H1 (cell line): Measurements from ENCODE around the gene MIA2. TPM values are rescaled to one million over a fixed set of nuclear protein-coding genes. Genes with fewer than 3 reads are reported as not detected.

Experiments used
- CTCF ChIA-PET: fragments of 300-600 bp; sonication (Branson Sonifier 250); formaldehyde crosslinking; loops from one replicate; lab custom pipeline; 2021; ENCODE audit not compliant: partially characterized antibody; lab: Charles Lee
- POLR2A ChIA-PET: fragments of 300-600 bp; sonication (Branson Sonifier 250); formaldehyde crosslinking; loops from one replicate; lab custom pipeline; 2021; ENCODE audit warnings: inconsistent platforms; ENCODE audit not compliant: partially characterized antibody; lab: Charles Lee
- DNase-seq, 2 experiments: peaks; one replicate each; pipeline versions ENCODE4 v3.0.0 to v3.0.0-alpha.2; 2010 to 2022; ENCODE audit warnings: low spot score in 2 of 2, low read depth in 1 of 2, mixed read lengths in 1 of 2
- FAIRE-seq: peaks from 2 replicates; lab custom pipeline; 2011; peaks lifted over from hg19 to GRCh38; lab: Jason Lieb, UNC
- H2AFZ ChIP-seq: 2 replicates; pipeline ENCODE4 v1.8.1; 2012; ENCODE audit warnings: low read length, inconsistent platforms
- H2AK5ac ChIP-seq: 2 replicates; pipeline ENCODE4 v1.6.1; 2013; ENCODE audit warnings: low read depth, low read length
- H2BK120ac ChIP-seq: replicated peaks from 2 replicates; pipeline ENCODE3; 2013; ENCODE audit warnings: low read depth, low read length, inconsistent platforms
- H2BK12ac ChIP-seq: 2 replicates; pipeline ENCODE4 v1.6.1; 2013; ENCODE audit warnings: low read depth, low read length
- H2BK15ac ChIP-seq: 2 replicates; pipeline ENCODE4 v1.6.1; 2013; ENCODE audit warnings: low read length
- H2BK20ac ChIP-seq: 2 replicates; pipeline ENCODE4 v1.6.1; 2013; ENCODE audit warnings: low read length
- H2BK5ac ChIP-seq: 2 replicates; pipeline ENCODE4 v1.6.1; 2013; ENCODE audit warnings: low read depth, low read length
- H3K14ac ChIP-seq: 2 replicates; pipeline ENCODE4 v1.6.1; 2013; ENCODE audit warnings: inconsistent platforms; ENCODE audit not compliant: insufficient read length
- H3K18ac ChIP-seq: 2 replicates; pipeline ENCODE4 v1.6.1; 2013; ENCODE audit warnings: low read length; ENCODE audit errors: extremely low read depth
- H3K23ac ChIP-seq: 2 replicates; pipeline ENCODE4 v1.6.1; 2013; ENCODE audit warnings: inconsistent platforms; ENCODE audit not compliant: insufficient read length
- H3K23me2 ChIP-seq: 2 replicates; pipeline ENCODE4 v1.6.1; 2013; ENCODE audit warnings: low read depth, low read length
- H3K27ac ChIP-seq: 2 replicates; pipeline ENCODE4 v1.6.1; 2011; ENCODE audit warnings: low read depth, low read length, inconsistent platforms
- H3K27me3 ChIP-seq, 4 experiments: replicated peaks in 1 of 4; 1 replicate in 1 of 4; 2 replicates in 3 of 4; pipeline versions ENCODE4 v1.6.1 to v1.8.1; 2011 to 2013; ENCODE audit warnings: low read length in 3 of 4, mild to moderate bottlenecking in 3 of 4, inconsistent platforms in 2 of 4, mixed read lengths in 2 of 4, moderate library complexity in 1 of 4; ENCODE audit not compliant: control insufficient read depth in 3 of 4, insufficient read depth in 3 of 4; ENCODE audit errors: extremely low read depth in 1 of 4
- H3K36me3 ChIP-seq, 4 experiments: 2 replicates each; pipeline versions ENCODE4 v1.6.1 to v1.8.1; 2011 to 2013; ENCODE audit warnings: mild to moderate bottlenecking in 4 of 4, low read length in 3 of 4, moderate library complexity in 2 of 4, control low read depth in 1 of 4, inconsistent platforms in 1 of 4; ENCODE audit not compliant: insufficient read depth in 4 of 4, control insufficient read depth in 2 of 4
- H3K4ac ChIP-seq: replicated peaks from 2 replicates; pipeline ENCODE3; 2013; ENCODE audit warnings: low read length, low read depth, mixed read lengths, inconsistent platforms; ENCODE audit not compliant: insufficient read length
- H3K4me1 ChIP-seq, 4 experiments: replicated peaks in 1 of 4; 1 replicate in 1 of 4; 2 replicates in 3 of 4; pipeline versions ENCODE4 v1.6.1 to v1.8.1; 2011 to 2013; ENCODE audit warnings: low read length in 3 of 4, inconsistent platforms in 2 of 4, mixed read lengths in 1 of 4; ENCODE audit not compliant: insufficient read depth in 4 of 4, control insufficient read depth in 3 of 4
- H3K4me2 ChIP-seq, 2 experiments: 2 replicates each; pipeline versions ENCODE4 v1.6.1 to v1.8.1; 2011 to 2013; ENCODE audit warnings: low read depth in 2 of 2, low read length in 2 of 2, control low read depth in 1 of 2, inconsistent platforms in 1 of 2, mild to moderate bottlenecking in 1 of 2; ENCODE audit not compliant: insufficient read depth in 1 of 2
- H3K4me3 ChIP-seq, 4 experiments: fragments of 200-600, 300-600 bp in 1 of 4; sonication (generic), shearing (Covaris generic), sonication (Bioruptor Twin) in 1 of 4; 2 replicates each; pipeline versions ENCODE4 v1.5.1 to v1.8.1; 2011 to 2016; ENCODE audit warnings: low read length in 4 of 4, low read depth in 3 of 4, control low read depth in 2 of 4, inconsistent platforms in 2 of 4, mild to moderate bottlenecking in 2 of 4, mixed read lengths in 1 of 4, moderate library complexity in 1 of 4; ENCODE audit not compliant: insufficient read depth in 2 of 4; ENCODE audit errors: extremely low read depth in 1 of 4
- H3K56ac ChIP-seq: replicated peaks from 2 replicates; pipeline ENCODE3; 2013; ENCODE audit warnings: low read depth, mild to moderate bottlenecking, mixed read lengths, low read length, inconsistent platforms; ENCODE audit not compliant: insufficient read length
- H3K79me1 ChIP-seq: 2 replicates; pipeline ENCODE4 v1.6.1; 2013; ENCODE audit warnings: low read depth, low read length, control low read depth
- H3K79me2 ChIP-seq, 2 experiments: 2 replicates each; pipeline versions ENCODE4 v1.6.1 to v1.8.1; 2012 to 2013; ENCODE audit warnings: low read length in 2 of 2, mild to moderate bottlenecking in 2 of 2, inconsistent platforms in 1 of 2; ENCODE audit not compliant: insufficient read depth in 2 of 2, control insufficient read depth in 1 of 2
- H3K9ac ChIP-seq, 4 experiments: replicated peaks in 1 of 4; 1 replicate in 1 of 4; 2 replicates in 3 of 4; pipeline versions ENCODE4 v1.6.1 to v1.8.1; 2011 to 2013; ENCODE audit warnings: low read depth in 3 of 4, low read length in 3 of 4, control low read depth in 2 of 4, mild to moderate bottlenecking in 2 of 4, moderate library complexity in 2 of 4, inconsistent platforms in 1 of 4; ENCODE audit errors: extremely low read depth in 1 of 4
- H3K9me3 ChIP-seq, 2 experiments: 2 replicates each; pipeline versions ENCODE4 v1.6.1 to v1.8.1; 2012 to 2013; ENCODE audit warnings: mild to moderate bottlenecking in 2 of 2, moderate library complexity in 2 of 2, control low read depth in 1 of 2, inconsistent platforms in 1 of 2, low read depth in 1 of 2, low read length in 1 of 2, mixed read lengths in 1 of 2; ENCODE audit not compliant: insufficient read depth in 2 of 2
- H4K20me1 ChIP-seq, 2 experiments: replicated peaks in 1 of 2; 2 replicates each; pipeline versions ENCODE3 to v1.8.1; 2011 to 2013; ENCODE audit warnings: inconsistent platforms in 2 of 2, low read length in 2 of 2, mild to moderate bottlenecking in 1 of 2; ENCODE audit not compliant: insufficient read depth in 2 of 2, control insufficient read depth in 1 of 2
- H4K5ac ChIP-seq: 2 replicates; pipeline ENCODE4 v1.6.1; 2013; ENCODE audit warnings: low read length, low read depth, mixed read lengths, inconsistent platforms; ENCODE audit not compliant: insufficient read length
- H4K8ac ChIP-seq: 2 replicates; pipeline ENCODE4 v1.8.0; 2013; ENCODE audit warnings: mild to moderate bottlenecking, moderate library complexity, low read length, inconsistent platforms; ENCODE audit not compliant: insufficient read depth; ENCODE audit errors: extremely low read depth
- H4K91ac ChIP-seq: replicated peaks from 2 replicates; pipeline ENCODE3; 2013; ENCODE audit warnings: low read length, mixed read lengths, inconsistent platforms; ENCODE audit not compliant: insufficient read length
- BACH1 ChIP-seq: IDR thresholded peaks from 2 replicates; pipeline ENCODE4 v1.6.1; 2012; ENCODE audit warnings: low read length, improper control_type of control experiment
- BRCA1 ChIP-seq: IDR thresholded peaks from 2 replicates; pipeline ENCODE4 v1.6.1; 2012; ENCODE audit warnings: low read depth, low read length, improper control_type of control experiment
- CHD1 ChIP-seq: IDR thresholded peaks from 2 replicates; pipeline ENCODE4 v1.6.1; 2012; ENCODE audit warnings: low read depth, low read length, improper control_type of control experiment
- E2F6 ChIP-seq: IDR thresholded peaks from 2 replicates; pipeline ENCODE4 v1.6.1; 2012; ENCODE audit warnings: inconsistent platforms
- KDM4A ChIP-seq: IDR thresholded peaks from one replicate; pipeline ENCODE4 v1.7.1; 2012; ENCODE audit warnings: low read depth, mild to moderate bottlenecking, moderate library complexity, low read length, inconsistent platforms; ENCODE audit not compliant: severe bottlenecking
- NANOG ChIP-seq: IDR thresholded peaks from 2 replicates; pipeline ENCODE4 v1.6.1; 2011; ENCODE audit warnings: low read length, low read depth, mild to moderate bottlenecking, inconsistent platforms; ENCODE audit not compliant: insufficient read depth, poor library complexity, severe bottlenecking
- NRF1 ChIP-seq: IDR thresholded peaks from 2 replicates; pipeline ENCODE4 v1.6.1; 2011; ENCODE audit warnings: mild to moderate bottlenecking, low read depth, low read length, improper control_type of control experiment
- POLR2A ChIP-seq, 2 experiments: IDR thresholded peaks; 1 replicate in 1 of 2; 2 replicates in 1 of 2; pipeline ENCODE4 v1.6.1; 2011; ENCODE audit warnings: low read depth in 2 of 2, low read length in 2 of 2, mild to moderate bottlenecking in 2 of 2; ENCODE audit errors: control extremely low read depth in 1 of 2
- RAD21 ChIP-seq, 2 experiments: IDR thresholded peaks in 1 of 2; conservative IDR thresholded peaks in 1 of 2; 2 replicates each; pipeline ENCODE4 v1.6.1; 2011; ENCODE audit warnings: low read depth in 2 of 2, low read length in 2 of 2, improper control_type of control experiment in 1 of 2, inconsistent platforms in 1 of 2, mild to moderate bottlenecking in 1 of 2, moderate library complexity in 1 of 2
- RFX5 ChIP-seq: IDR thresholded peaks from 2 replicates; pipeline ENCODE4 v1.6.1; 2011; ENCODE audit warnings: low read depth, low read length, improper control_type of control experiment, borderline replicate concordance
- SP4 ChIP-seq: IDR thresholded peaks from 2 replicates; pipeline ENCODE4 v1.6.1; 2012; ENCODE audit warnings: low read length, inconsistent platforms
- TAF1 ChIP-seq: IDR thresholded peaks from 2 replicates; pipeline ENCODE4 v1.6.1; 2011; ENCODE audit warnings: mild to moderate bottlenecking, low read depth, low read length
- WGBS, 2 experiments: shearing (Covaris generic) in 1 of 2; methylation state at CpG; one replicate each; pipeline versions ENCODE4 v1.1.6 to v1.1.7; 2013 to 2015; ENCODE audit warnings: low lambda C conversion rate in 2 of 2, mixed read lengths in 2 of 2, inconsistent platforms in 1 of 2, low coverage in 1 of 2, missing lambda C conversion rate in 1 of 2; ENCODE audit not compliant: insufficient replicate concordance in 2 of 2, insufficient coverage in 1 of 2, insufficient read length in 1 of 2; ENCODE audit errors: extremely low coverage in 1 of 2, missing lambda C conversion rate in 1 of 2; 5-methylcytosine and 5-hydroxymethylcytosine counted together
- polyA plus RNA-seq, 7 experiments: library from polyadenylated mRNA; depleted of rRNA in 3 of 7; stranded (reverse) in 5 of 7; unstranded in 2 of 7; fragments of >200 nt in 5 of 7; fragments of 200-250 nt in 2 of 7; gene quantifications; 1 replicate in 5 of 7; 2 replicates in 1 of 7; 4 replicates in 1 of 7; pipeline versions ENCODE4 v1.2.1 to v1.2.3, GENCODE V29; 2011 to 2013; ENCODE audit warnings: missing spikeins in 2 of 7, mixed read lengths in 2 of 7
- total RNA-seq: library from RNA; stranded (reverse); fragmentation: NEBNext Ultra II Directional; extraction: Animal tissue kit (Norgen Biotek cat#: 25700); gene quantifications from 2 replicates; pipeline ENCODE4 v1.2.1, GENCODE V29; 2021

Gene MIA2
- total and polyA plus RNA-seq, 2 of the 8 experiments (the other 6 are each of a cell fraction or from before 2014, with no cell fraction given): 10.1 to 15.0 TPM

- Histone ChIP-seq H2AK5ac (no peak overlapping the region), H3K27ac (no peak overlapping the region), H2BK15ac (no peak overlapping the region), H2BK20ac (no peak overlapping the region), H2BK12ac (no peak overlapping the region), H2BK120ac (no peak overlapping the region), H4K20me1 (no peaks in the 10 kb centered on the region), H3K56ac (no peak overlapping the region), H3K4me2 (no peak overlapping the region), H3K4me3 (no peak overlapping the region), H3K9ac (no peak overlapping the region), H3K79me1 (no peaks in the 10 kb centered on the region), H3K18ac (no peak overlapping the region), H2BK5ac (no peak overlapping the region), H4K91ac (no peak overlapping the region), H4K5ac (no peak overlapping the region), H3K23ac (no peak overlapping the region), H4K8ac (no peak overlapping the region), H3K23me2 (no peaks in the 10 kb centered on the region), H3K14ac (no peak overlapping the region), H3K4ac (no peak overlapping the region), H3K79me2 (no peaks in the 10 kb centered on the region), H3K4me1 (no peaks in the 10 kb centered on the region), H2AFZ (no peak overlapping the region), H3K27me3 (no peaks in the 10 kb centered on the region), H3K9me3 (no peaks in the 10 kb centered on the region), H3K36me3 (no peaks in the 10 kb centered on the region)
- TF ChIP-seq E2F6 (no peak), BACH1 (no peak), KDM4A (no peak), CHD1 (no peak), NRF1 (no peak), RFX5 (no peak), NANOG (no peak), RAD21 (IDR thresholded peaks at IDR 0.05 in 1 of 2, conservative IDR thresholded peaks at IDR 0.05 in 1 of 2; ENCODE audit: low read depth in 2 of 2, low read length in 2 of 2) (no peak), POLR2A (IDR thresholded peaks at IDR 0.05; ENCODE audit: control extremely low read depth in 1 of 2, low read depth in 2 of 2, low read length in 2 of 2) (no peak), BRCA1 (no peak), SP4 (no peak), TAF1 (no peak)
- DNase-seq: no peak
- 90% methylated on average over 3 of the region's 3 CpGs; no CpG with 5 or more reads in 1 of the 2 experiments for WGBS, 2 experiments
- no peak for FAIRE-seq
- CTCF ChIA-PET: interaction anchor here (0.5 to 1.5 kb wide), 2 partner anchors 15 to 194 kb away, joined by 3 to 4 read pairs; partner anchors contain the start of gene GEMIN2
- POLR2A ChIA-PET: no interaction called here
These were observed 74.1 kb downstream of the MIA2 start for GRCh38 chr14:39307815-39308214.
